Measurements from ENCODE around the gene CLASRP. TPM values are rescaled to one million over a fixed set of nuclear protein-coding genes. Genes with fewer than 3 reads are reported as not detected.

Gene CLASRP
- polyA plus RNA-seq, 1 donor (not counting 4 experiments of a cell fraction or from before 2014, with no cell fraction given) = 21.4 TPM

- FAIRE-seq (no peak), DNase-seq (ENCODE audit: low read depth, low spot score) (no peak)
- no peak overlapping the region for H3K27ac ChIP-seq (ENCODE audit: control insufficient read depth, insufficient read depth, low read length)
- H3K79me2 ChIP-seq (ENCODE audit: control insufficient read depth, insufficient read depth, low read length) = peaks cover 2% of the 10 kb centered on the region
- H3K27me3 ChIP-seq (ENCODE audit: control insufficient read depth, extremely low read depth, insufficient read depth, low read length) = no peaks in the 10 kb centered on the region
- H2AFZ ChIP-seq (ENCODE audit: control insufficient read depth, low read length) = no peak overlapping the region
- H3K4me1 ChIP-seq (ENCODE audit: control insufficient read depth, extremely low read depth, insufficient read depth, low read length) = no peaks in the 10 kb centered on the region
- no peaks in the 10 kb centered on the region for H3K9me3 ChIP-seq (ENCODE audit: control insufficient read depth, low read depth, low read length)
- H3K4me2 ChIP-seq (ENCODE audit: control insufficient read depth, extremely low read depth, insufficient read depth, low read depth, low read length) = no peak overlapping the region
- H3K4me3 ChIP-seq (ENCODE audit: control insufficient read depth in 2 of 3, extremely low read depth in 1 of 3, insufficient read depth in 2 of 3, low read depth in 1 of 3, low read length in 3 of 3) = no peak overlapping the region
- peaks cover 11% of the 10 kb centered on the region for H4K20me1 ChIP-seq (ENCODE audit: control insufficient read depth, extremely low read depth, insufficient read depth, low read length)
- no peak for TF ChIP-seq EZH2 (IDR thresholded peaks at IDR 0.05; ENCODE audit: low read length)
- TF ChIP-seq CTCF (optimal IDR thresholded peaks at IDR 0.05 in 1 of 3, IDR thresholded peaks at IDR 0.05 in 1 of 3, conservative IDR thresholded peaks at IDR 0.05 in 1 of 3; ENCODE audit: extremely low read depth in 1 of 3, insufficient read depth in 2 of 3, low read length in 3 of 3) = no peak
- H3K9ac ChIP-seq (ENCODE audit: control insufficient read depth, extremely low read depth, insufficient read depth, low read length) = no peak overlapping the region
- dilution Hi-C loops (cut with MboI; ENCODE audit: extremely low pct_ligation_motif_present, low sequenced_read_pairs) = no loop called here
- no peaks in the 10 kb centered on the region for H3K9me1 ChIP-seq (ENCODE audit: control insufficient read depth, extremely low read depth, insufficient read depth, low read length)
- peaks cover 41 to 46% of the 10 kb centered on the region in 2 experiments for H3K36me3 ChIP-seq (ENCODE audit: control insufficient read depth in 2 of 2, extremely low read depth in 1 of 2, insufficient read depth in 2 of 2, low read length in 2 of 2)
These were observed 25.3 kb downstream of the CLASRP start for GRCh38 chr19:45063851-45064801.

GRCh38 chr19:45066921-45067661 lies 28.2 kb downstream of the CLASRP start:
- H3K9me3 ChIP-seq (ENCODE audit: control insufficient read depth, low read depth, low read length) = no peaks in the 10 kb centered on the region
- no peak overlapping the region for H3K9ac ChIP-seq (ENCODE audit: control insufficient read depth, extremely low read depth, insufficient read depth, low read length)
- TF ChIP-seq EZH2 (IDR thresholded peaks at IDR 0.05; ENCODE audit: low read length) = no peak
- TF ChIP-seq CTCF (optimal IDR thresholded peaks at IDR 0.05 in 1 of 3, IDR thresholded peaks at IDR 0.05 in 1 of 3, conservative IDR thresholded peaks at IDR 0.05 in 1 of 3; ENCODE audit: extremely low read depth in 1 of 3, insufficient read depth in 2 of 3, low read length in 3 of 3) = no peak
- DNase-seq (ENCODE audit: low read depth, low spot score) = no peak
- H2AFZ ChIP-seq (ENCODE audit: control insufficient read depth, low read length) = no peak overlapping the region
- H3K4me1 ChIP-seq (ENCODE audit: control insufficient read depth, extremely low read depth, insufficient read depth, low read length) = no peaks in the 10 kb centered on the region
- H3K9me1 ChIP-seq (ENCODE audit: control insufficient read depth, extremely low read depth, insufficient read depth, low read length) = no peaks in the 10 kb centered on the region
- dilution Hi-C loops (cut with MboI; ENCODE audit: extremely low pct_ligation_motif_present, low sequenced_read_pairs) = no loop called here
- H3K4me3 ChIP-seq (ENCODE audit: control insufficient read depth in 2 of 3, extremely low read depth in 1 of 3, insufficient read depth in 2 of 3, low read depth in 1 of 3, low read length in 3 of 3) = no peak overlapping the region
- H3K4me2 ChIP-seq (ENCODE audit: control insufficient read depth, extremely low read depth, insufficient read depth, low read depth, low read length) = no peak overlapping the region
- H3K27me3 ChIP-seq (ENCODE audit: control insufficient read depth, extremely low read depth, insufficient read depth, low read length) = no peaks in the 10 kb centered on the region
- FAIRE-seq = no peak
- no peak overlapping the region for H3K27ac ChIP-seq (ENCODE audit: control insufficient read depth, insufficient read depth, low read length)
- peaks cover 2% of the 10 kb centered on the region for H3K79me2 ChIP-seq (ENCODE audit: control insufficient read depth, insufficient read depth, low read length)
- peaks cover 20 to 39% of the 10 kb centered on the region in 2 experiments for H3K36me3 ChIP-seq (ENCODE audit: control insufficient read depth in 2 of 2, extremely low read depth in 1 of 2, insufficient read depth in 2 of 2, low read length in 2 of 2)
- peaks cover 4% of the 10 kb centered on the region for H4K20me1 ChIP-seq (ENCODE audit: control insufficient read depth, extremely low read depth, insufficient read depth, low read length)
